Parathyroid adenoma (tissue), 2 donors: ENCODE measurements around the gene MAP1LC3B2.

Experiments used
- H2AFZ ChIP-seq: fragments of 300-600 bp; sonication (generic); one replicate; pipeline ENCODE4 v1.7.0; 2017; ENCODE audit warnings: antibody characterized with exemption, mild to moderate bottlenecking
- H3K27ac ChIP-seq: fragments of 300-600 bp; sonication (generic); one replicate; pipeline ENCODE4 v1.7.0; 2017
- H3K27me3 ChIP-seq: fragments of 300-600 bp; sonication (generic); one replicate; pipeline ENCODE4 v1.7.0; 2017; ENCODE audit warnings: low read length; ENCODE audit not compliant: control insufficient read depth, insufficient read depth
- H3K36me3 ChIP-seq: fragments of 300-600 bp; sonication (generic); one replicate; pipeline ENCODE4 v1.7.0; 2017; ENCODE audit warnings: low read length; ENCODE audit not compliant: control insufficient read depth, insufficient read depth
- H3K4me1 ChIP-seq: fragments of 300-600 bp; sonication (generic); one replicate; pipeline ENCODE4 v1.7.0; 2017; ENCODE audit warnings: control low read depth
- H3K4me2 ChIP-seq: fragments of 300-600 bp; sonication (generic); one replicate; pipeline ENCODE4 v1.7.0; 2017; ENCODE audit warnings: low read length
- H3K4me3 ChIP-seq: fragments of 300-600 bp; sonication (generic); one replicate; pipeline ENCODE4 v1.7.0; 2017; ENCODE audit warnings: low read depth, low read length
- H3K79me2 ChIP-seq: fragments of 300-600 bp; sonication (generic); one replicate; pipeline ENCODE4 v1.7.0; 2017; ENCODE audit warnings: control low read depth
- H3K9ac ChIP-seq: fragments of 300-600 bp; sonication (generic); one replicate; pipeline ENCODE4 v1.7.0; 2017; ENCODE audit warnings: mild to moderate bottlenecking
- H3K9me3 ChIP-seq: fragments of 300-600 bp; sonication (generic); one replicate; pipeline ENCODE4 v1.7.0; 2017; ENCODE audit warnings: low read length; ENCODE audit not compliant: control insufficient read depth
- TF ChIP-seq, protein P1 (sequence below): fragments of 300-600 bp; sonication (generic); IDR thresholded peaks from one replicate; pipeline ENCODE4 v1.7.0; 2017; ENCODE audit warnings: antibody characterized with exemption, mild to moderate bottlenecking
- donor health status: primary hyperparathyroidism.

MAP1LC3B2 gene

DNA sequence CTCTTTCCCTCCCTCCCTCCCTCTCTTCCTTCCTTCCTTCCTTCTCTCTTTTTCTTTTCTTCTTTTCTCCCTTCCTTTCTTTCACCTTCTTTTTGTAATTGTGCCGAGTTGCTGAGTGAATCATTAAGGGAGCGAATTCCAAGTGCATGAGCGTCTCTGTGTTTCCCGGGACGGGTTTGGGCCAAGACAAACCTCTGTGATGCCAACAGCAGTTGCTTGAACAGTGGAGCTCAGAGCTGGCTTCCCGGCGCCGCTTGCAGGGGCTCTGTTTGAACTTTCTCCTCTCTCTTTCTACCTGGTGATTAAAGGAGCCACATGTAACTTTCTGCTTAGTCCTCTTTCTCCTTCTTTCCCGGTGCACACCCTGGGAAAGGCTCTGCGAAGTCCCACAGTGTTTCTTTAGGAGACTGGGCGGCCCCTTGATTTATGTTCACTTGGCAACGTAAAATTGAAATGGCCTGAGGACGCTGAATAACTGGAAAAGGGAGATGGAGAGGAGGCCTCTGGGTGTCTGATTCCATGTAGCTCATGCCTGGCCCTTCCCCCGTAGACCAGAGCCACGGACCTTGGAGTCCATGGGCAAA, 33.7 kb upstream of the MAP1LC3B2 start:
- Histone ChIP-seq H3K4me1 (no peaks in the 10 kb centered on the region), H3K4me2 (no peak overlapping the region), H3K79me2 (no peaks in the 10 kb centered on the region), H3K27me3 (no peaks in the 10 kb centered on the region), H2AFZ (peak overlapping the region; percentile 20), H3K9me3 (no peaks in the 10 kb centered on the region), H3K27ac (no peak overlapping the region), H3K9ac (no peak overlapping the region), H3K4me3 (no peak overlapping the region), H3K36me3 (no peaks in the 10 kb centered on the region)
- TF ChIP-seq, protein P1, sequence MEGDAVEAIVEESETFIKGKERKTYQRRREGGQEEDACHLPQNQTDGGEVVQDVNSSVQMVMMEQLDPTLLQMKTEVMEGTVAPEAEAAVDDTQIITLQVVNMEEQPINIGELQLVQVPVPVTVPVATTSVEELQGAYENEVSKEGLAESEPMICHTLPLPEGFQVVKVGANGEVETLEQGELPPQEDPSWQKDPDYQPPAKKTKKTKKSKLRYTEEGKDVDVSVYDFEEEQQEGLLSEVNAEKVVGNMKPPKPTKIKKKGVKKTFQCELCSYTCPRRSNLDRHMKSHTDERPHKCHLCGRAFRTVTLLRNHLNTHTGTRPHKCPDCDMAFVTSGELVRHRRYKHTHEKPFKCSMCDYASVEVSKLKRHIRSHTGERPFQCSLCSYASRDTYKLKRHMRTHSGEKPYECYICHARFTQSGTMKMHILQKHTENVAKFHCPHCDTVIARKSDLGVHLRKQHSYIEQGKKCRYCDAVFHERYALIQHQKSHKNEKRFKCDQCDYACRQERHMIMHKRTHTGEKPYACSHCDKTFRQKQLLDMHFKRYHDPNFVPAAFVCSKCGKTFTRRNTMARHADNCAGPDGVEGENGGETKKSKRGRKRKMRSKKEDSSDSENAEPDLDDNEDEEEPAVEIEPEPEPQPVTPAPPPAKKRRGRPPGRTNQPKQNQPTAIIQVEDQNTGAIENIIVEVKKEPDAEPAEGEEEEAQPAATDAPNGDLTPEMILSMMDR = no peak

DNA sequence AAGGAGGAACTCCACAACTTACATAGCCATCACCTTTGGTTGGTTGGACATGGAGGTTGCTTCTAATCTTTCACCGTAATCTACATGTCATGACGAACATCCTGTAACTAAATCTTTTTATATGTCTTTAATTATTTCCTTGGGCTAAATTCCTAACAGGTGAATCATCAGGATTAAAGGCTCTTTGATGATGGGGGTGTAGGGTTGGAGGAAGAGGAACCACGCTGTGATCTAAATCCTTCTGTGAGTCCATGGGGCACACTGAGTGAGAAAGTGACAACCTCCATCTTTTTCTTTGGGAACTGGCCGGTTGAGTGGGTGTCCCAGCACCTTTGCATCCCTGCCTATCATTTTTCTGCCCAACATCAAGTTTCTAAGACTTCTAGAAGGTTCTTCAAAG, 31.1 kb upstream of the MAP1LC3B2 start:
- peaks cover 5% of the 10 kb centered on the region for H3K4me1 ChIP-seq
- no peak overlapping the region for H3K4me3 ChIP-seq
- no peaks in the 10 kb centered on the region for H3K36me3 ChIP-seq
- H3K9me3 ChIP-seq = no peaks in the 10 kb centered on the region
- no peak overlapping the region for H3K27ac ChIP-seq
- TF ChIP-seq, protein P1 = no peak
- H3K9ac ChIP-seq = no peak overlapping the region
- H3K4me2 ChIP-seq = no peak overlapping the region
- no peaks in the 10 kb centered on the region for H3K27me3 ChIP-seq
- no peaks in the 10 kb centered on the region for H3K79me2 ChIP-seq
- no peak overlapping the region for H2AFZ ChIP-seq

DNA sequence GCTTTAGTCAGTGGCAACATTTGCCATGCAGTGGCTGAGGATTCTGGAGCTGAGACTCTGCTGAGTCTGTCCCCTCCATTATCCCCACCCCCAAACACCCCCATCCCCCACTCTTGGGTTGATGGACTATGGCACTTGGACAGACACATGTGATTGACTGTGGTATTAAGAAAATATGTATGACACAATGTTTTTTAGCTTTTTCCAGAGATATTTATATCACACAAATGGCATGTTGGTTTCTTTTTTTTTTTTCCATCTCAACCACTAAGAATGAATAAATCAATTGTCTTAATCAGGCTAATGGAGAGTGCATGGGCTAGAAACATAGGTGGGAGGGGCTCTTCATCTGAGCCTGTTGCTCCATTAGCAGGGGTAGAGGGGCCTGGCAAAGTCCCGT, 30.7 kb upstream of the MAP1LC3B2 start:
- H3K9me3 ChIP-seq = no peaks in the 10 kb centered on the region
- no peaks in the 10 kb centered on the region for H3K27me3 ChIP-seq
- no peak overlapping the region for H2AFZ ChIP-seq
- peaks cover 7% of the 10 kb centered on the region for H3K4me1 ChIP-seq
- no peaks in the 10 kb centered on the region for H3K36me3 ChIP-seq
- no peak overlapping the region for H3K9ac ChIP-seq
- TF ChIP-seq, protein P1 = no peak
- H3K27ac ChIP-seq = no peak overlapping the region
- no peaks in the 10 kb centered on the region for H3K79me2 ChIP-seq
- no peak overlapping the region for H3K4me3 ChIP-seq
- H3K4me2 ChIP-seq = no peak overlapping the region

DNA sequence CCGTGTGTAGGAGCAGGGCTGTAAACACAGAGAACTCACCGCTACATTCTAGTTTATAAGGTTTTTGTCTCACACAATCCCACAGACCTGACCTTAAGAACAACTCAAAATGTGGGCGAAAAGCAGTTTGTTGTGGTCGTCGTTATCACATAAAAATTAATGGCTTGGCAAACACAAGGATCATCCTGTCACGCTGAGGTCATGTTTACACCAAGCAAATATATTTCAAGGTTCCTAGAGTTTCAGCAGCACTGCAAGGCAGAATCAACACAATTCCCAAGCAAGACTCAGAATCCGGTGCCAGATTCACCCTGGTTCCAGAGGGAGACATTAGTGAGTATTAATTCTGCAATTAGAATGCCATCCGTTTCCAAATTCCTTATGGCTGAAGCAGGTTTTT, 30.1 kb upstream of the MAP1LC3B2 start:
- TF ChIP-seq, protein P1 = no peak
- H3K4me3 ChIP-seq = no peak overlapping the region
- no peak overlapping the region for H3K27ac ChIP-seq
- peaks cover 7% of the 10 kb centered on the region for H3K4me1 ChIP-seq
- H3K9ac ChIP-seq = no peak overlapping the region
- H3K79me2 ChIP-seq = no peaks in the 10 kb centered on the region
- no peak overlapping the region for H2AFZ ChIP-seq
- no peaks in the 10 kb centered on the region for H3K36me3 ChIP-seq
- H3K4me2 ChIP-seq = no peak overlapping the region
- H3K9me3 ChIP-seq = no peaks in the 10 kb centered on the region
- no peaks in the 10 kb centered on the region for H3K27me3 ChIP-seq

DNA sequence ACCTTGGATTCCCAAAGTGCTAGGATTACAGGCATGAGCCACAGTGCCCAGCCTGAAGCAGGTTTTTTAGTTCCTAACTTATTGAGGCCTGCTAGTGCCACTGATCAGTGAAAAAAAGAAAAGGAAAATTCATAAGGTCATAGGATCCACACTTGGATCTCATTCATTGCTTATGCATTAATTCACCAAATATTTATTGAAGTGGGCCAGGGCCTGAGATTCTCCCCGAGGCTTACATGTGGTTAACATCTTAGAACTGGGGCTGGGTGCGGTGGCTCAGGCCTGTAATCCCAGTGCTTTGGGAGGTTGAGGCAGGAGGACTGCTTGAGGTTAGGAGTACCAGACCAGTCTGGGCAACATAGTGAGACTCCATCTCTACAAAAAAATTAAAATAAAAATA, 29.5 kb upstream of the MAP1LC3B2 start:
- no peak overlapping the region for H3K4me3 ChIP-seq
- TF ChIP-seq, protein P1 = no peak
- H3K79me2 ChIP-seq = no peaks in the 10 kb centered on the region
- H3K9me3 ChIP-seq = no peaks in the 10 kb centered on the region
- H3K27me3 ChIP-seq = no peaks in the 10 kb centered on the region
- no peak overlapping the region for H3K27ac ChIP-seq
- H3K36me3 ChIP-seq = no peaks in the 10 kb centered on the region
- no peak overlapping the region for H3K4me2 ChIP-seq
- H2AFZ ChIP-seq = no peak overlapping the region
- H3K4me1 ChIP-seq = peaks cover 10% of the 10 kb centered on the region
- H3K9ac ChIP-seq = no peak overlapping the region
